Panc1 (cell line): ENCODE results near the gene PSMB7. TPM values are rescaled to one million over a fixed set of nuclear protein-coding genes. Genes with fewer than 3 reads are reported as not detected.

Experiments
- ATAC-seq: fragments of 200-7000 bp; cut with Tn5 transposase; 2 replicates; pipeline ENCODE4 v1.9.1; 2020; ENCODE audit warnings: mild to moderate bottlenecking, moderate library complexity
- BruUV-seq: library from RNA; stranded (reverse); fragments of 400-500 nt; replicated peaks from 2 replicates; lab custom pipeline; 2021; lab: Mats Ljungman, UMichigan
- CTCF ChIA-PET: fragments of 300-600 bp; sonication (Branson Sonifier 250); formaldehyde crosslinking; loops from one replicate; lab custom pipeline; 2022; ENCODE audit warnings: antibody characterized with exemption; lab: Charles Lee
- POLR2A ChIA-PET: fragments of 300-600 bp; sonication (Branson Sonifier 250); formaldehyde crosslinking; loops from one replicate; lab custom pipeline; 2022; ENCODE audit warnings: antibody characterized with exemption; lab: Charles Lee
- DNase-seq: peaks from one replicate; pipeline ENCODE4 v3.0.0-alpha.2; 2010; ENCODE audit warnings: low read depth, low spot score
- H3K27ac ChIP-seq: 2 replicates; pipeline ENCODE4 v1.5.1; 2011; ENCODE audit warnings: mild to moderate bottlenecking, low read length, inconsistent platforms
- H3K27me3 ChIP-seq: fragments of 200-500 bp; sonication (Bioruptor generic); 2 replicates; pipeline ENCODE4 v1.6.0; 2014; ENCODE audit warnings: low read length, inconsistent platforms; ENCODE audit not compliant: control insufficient read depth, insufficient read depth
- H3K36me3 ChIP-seq: fragments of 200-500 bp; sonication (Bioruptor generic); 2 replicates; pipeline ENCODE4 v1.5.1; 2014; ENCODE audit warnings: inconsistent platforms, mild to moderate bottlenecking, low read length, moderate library complexity; ENCODE audit not compliant: control insufficient read depth, insufficient read depth
- H3K4me1 ChIP-seq: 2 replicates; pipeline ENCODE4 v1.5.1; 2011; ENCODE audit warnings: inconsistent platforms, mild to moderate bottlenecking, low read length, moderate library complexity; ENCODE audit not compliant: control insufficient read depth, insufficient read depth
- H3K4me3 ChIP-seq, 2 experiments: 2 replicates each; pipeline ENCODE4 v1.5.1; 2011 to 2012; ENCODE audit warnings: low read depth in 2 of 2, low read length in 2 of 2, mild to moderate bottlenecking in 2 of 2, inconsistent platforms in 1 of 2, moderate library complexity in 1 of 2
- H3K9me3 ChIP-seq: fragments of 200-500 bp; sonication (Bioruptor generic); 2 replicates; pipeline ENCODE4 v1.5.1; 2014; ENCODE audit warnings: low read depth, mild to moderate bottlenecking, inconsistent platforms, low read length, moderate library complexity; ENCODE audit not compliant: control insufficient read depth, insufficient read depth
- POLR2AphosphoS5 ChIP-seq: IDR thresholded peaks from 2 replicates; pipeline ENCODE4 v1.6.1; 2012; ENCODE audit warnings: mild to moderate bottlenecking, low read depth, low read length, moderate library complexity
- REST ChIP-seq, 2 experiments: IDR thresholded peaks; 2 replicates each; pipeline ENCODE4 v1.6.1; 2011 to 2012; ENCODE audit warnings: low read depth in 2 of 2, control low read depth in 1 of 2, low read length in 1 of 2, mild to moderate bottlenecking in 1 of 2, moderate library complexity in 1 of 2; ENCODE audit not compliant: insufficient read depth in 1 of 2
- SIN3A ChIP-seq: IDR thresholded peaks from 2 replicates; pipeline ENCODE4 v1.6.1; 2012; ENCODE audit warnings: low read depth, mild to moderate bottlenecking, low read length, moderate library complexity, borderline replicate concordance; ENCODE audit not compliant: insufficient read depth
- TCF7L2 ChIP-seq: IDR thresholded peaks from 2 replicates; pipeline ENCODE4 v1.6.1; 2011; ENCODE audit warnings: mild to moderate bottlenecking, low read depth, low read length, inconsistent platforms
- in situ Hi-C: cut with HindIII; loops from 2 replicates; pipeline ENCODE4 v1.10.0; 2016; ENCODE audit warnings: low sequenced_read_pairs, low pct_unique_long_range_greater_than_20kb
- intact Hi-C: fragments of 100-400 bp; cut with micrococcal nuclease; formaldehyde crosslinking; loops from one replicate; pipeline ENCODE4 v1.10.0; 2022; ENCODE audit not compliant: unreplicated experiment
- total RNA-seq: library from RNA; stranded (reverse); gene quantifications from one replicate; pipeline ENCODE4 v1.2.1, GENCODE V29; 2021; ENCODE audit not compliant: unreplicated experiment
- TF ChIP-seq, protein P1 (sequence below): fragments of 450-650 bp; IDR thresholded peaks from 2 replicates; pipeline ENCODE4 v1.5.1; 2017; ENCODE audit warnings: mild to moderate bottlenecking

Gene PSMB7
- total RNA-seq, 1 experiment from 2014 or later: 167 TPM

DNA sequence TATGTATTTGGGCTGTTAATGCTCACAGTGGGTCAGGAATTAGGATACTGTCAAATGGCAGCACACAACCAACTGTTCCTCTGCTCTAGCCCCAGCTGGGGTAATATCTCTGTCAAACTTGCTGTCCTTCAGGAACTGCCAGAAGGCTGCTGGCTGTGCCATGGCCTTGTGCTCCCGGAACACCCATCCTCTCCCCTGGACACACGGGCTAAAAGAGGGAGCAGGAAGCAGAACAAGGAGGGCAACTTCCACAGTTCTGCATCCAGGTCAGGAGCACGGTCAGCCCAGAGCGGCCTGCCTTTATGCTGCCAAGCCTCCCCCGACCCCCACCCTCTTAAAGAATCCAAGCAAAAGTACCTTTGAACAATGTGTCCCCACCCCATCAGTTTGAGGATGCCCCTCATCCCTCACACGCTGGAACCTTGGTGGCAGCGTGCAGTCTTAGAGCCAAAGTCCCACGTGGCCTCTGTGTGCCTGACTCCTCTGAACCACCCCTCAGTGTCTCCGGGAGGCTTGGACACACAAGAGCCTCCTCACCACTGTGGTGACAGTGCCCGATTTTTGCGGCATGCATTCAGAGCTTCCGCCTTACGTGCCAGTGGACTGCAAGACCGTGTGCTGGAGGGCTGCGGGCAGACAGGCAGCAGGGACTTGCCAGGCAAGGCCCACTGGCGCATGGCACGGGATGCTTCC lies 60.8 kb downstream of the PSMB7 start:
- peaks cover 3% of the 10 kb centered on the region for H3K36me3 ChIP-seq
- H3K27me3 ChIP-seq: no peaks in the 10 kb centered on the region
- H3K27ac ChIP-seq: peak overlapping the region; percentile 57; the same call in 1 of the 2 replicates
- ChIA-PET POLR2A (no interaction called here), CTCF (no interaction called here)
- no peak overlapping the region for H3K4me3 ChIP-seq
- H3K9me3 ChIP-seq: no peaks in the 10 kb centered on the region
- TF ChIP-seq SIN3A: no peak
- TF ChIP-seq, protein P1, sequence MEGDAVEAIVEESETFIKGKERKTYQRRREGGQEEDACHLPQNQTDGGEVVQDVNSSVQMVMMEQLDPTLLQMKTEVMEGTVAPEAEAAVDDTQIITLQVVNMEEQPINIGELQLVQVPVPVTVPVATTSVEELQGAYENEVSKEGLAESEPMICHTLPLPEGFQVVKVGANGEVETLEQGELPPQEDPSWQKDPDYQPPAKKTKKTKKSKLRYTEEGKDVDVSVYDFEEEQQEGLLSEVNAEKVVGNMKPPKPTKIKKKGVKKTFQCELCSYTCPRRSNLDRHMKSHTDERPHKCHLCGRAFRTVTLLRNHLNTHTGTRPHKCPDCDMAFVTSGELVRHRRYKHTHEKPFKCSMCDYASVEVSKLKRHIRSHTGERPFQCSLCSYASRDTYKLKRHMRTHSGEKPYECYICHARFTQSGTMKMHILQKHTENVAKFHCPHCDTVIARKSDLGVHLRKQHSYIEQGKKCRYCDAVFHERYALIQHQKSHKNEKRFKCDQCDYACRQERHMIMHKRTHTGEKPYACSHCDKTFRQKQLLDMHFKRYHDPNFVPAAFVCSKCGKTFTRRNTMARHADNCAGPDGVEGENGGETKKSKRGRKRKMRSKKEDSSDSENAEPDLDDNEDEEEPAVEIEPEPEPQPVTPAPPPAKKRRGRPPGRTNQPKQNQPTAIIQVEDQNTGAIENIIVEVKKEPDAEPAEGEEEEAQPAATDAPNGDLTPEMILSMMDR: no peak
- no peak for TF ChIP-seq TCF7L2
- TF ChIP-seq POLR2AphosphoS5: no peak; the same call in 1 of the 2 replicates
- TF ChIP-seq REST (IDR thresholded peaks at IDR 0.05; ENCODE audit: insufficient read depth in 1 of 2, low read depth in 2 of 2, low read length in 1 of 2): no peak
- intact Hi-C loops (no loop called here), in situ Hi-C loops (no loop called here)
- DNase-seq (no peak), ATAC-seq (peak; percentile 17; the same call in 1 of the 2 replicates)
- H3K4me1 ChIP-seq: peaks cover 47% of the 10 kb centered on the region
- BruUV-seq: no TSS peak

DNA sequence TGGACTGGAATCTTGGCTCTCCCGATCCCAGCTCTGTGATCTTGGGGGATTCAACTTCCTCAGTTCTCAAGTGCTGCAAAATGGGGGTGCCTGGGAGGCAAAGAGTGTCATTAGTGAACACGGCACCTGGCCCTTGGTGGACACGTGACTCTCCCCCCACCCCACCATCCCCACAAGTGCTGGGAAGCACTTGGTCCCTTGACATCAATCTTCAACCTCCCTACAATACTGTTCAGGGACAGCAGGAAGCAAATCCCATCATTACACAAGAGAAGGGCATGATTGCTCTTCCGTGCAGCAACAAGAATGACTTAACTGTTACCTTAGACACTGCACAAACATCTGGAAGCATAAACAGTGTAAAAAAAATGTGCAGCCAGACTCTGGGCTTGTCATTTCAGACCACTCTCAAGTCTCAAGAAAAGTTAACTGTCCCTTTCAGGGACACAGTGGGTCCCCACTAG lies 61.4 kb downstream of the PSMB7 start:
- Histone ChIP-seq H3K36me3 (peaks cover 4% of the 10 kb centered on the region), H3K4me1 (peaks cover 49% of the 10 kb centered on the region), H3K4me3 (no peak overlapping the region), H3K27ac (peak overlapping the region; percentile 59), H3K9me3 (no peaks in the 10 kb centered on the region), H3K27me3 (no peaks in the 10 kb centered on the region)
- TF ChIP-seq TCF7L2 (no peak), POLR2AphosphoS5 (peak; percentile 12; the same call in 1 of the 2 replicates)
- TF ChIP-seq, protein P1: no peak
- intact Hi-C loops: no loop called here
- ChIA-PET POLR2A (no interaction called here), CTCF (no interaction called here)
- in situ Hi-C loops: no loop called here
- no TSS peak for BruUV-seq
- ATAC-seq (no peak), DNase-seq (no peak)
